Tibial nerve (tissue), 4 donors: ENCODE results near the gene RHOBTB3. TPM values are rescaled to one million over a fixed set of nuclear protein-coding genes. Genes with fewer than 3 reads are reported as not detected.

ENCODE experiments used
- DNase-seq, 2 donors: peaks; one replicate each; pipeline ENCODE4 v3.0.0-alpha.2; 2019; ENCODE audit warnings: low spot score in 2 of 2
- H3K27ac ChIP-seq, 4 donors: fragments of 200-600 bp; sonication (generic) in 3 of 4; one replicate each; pipeline ENCODE4 v1.5.1; 2017 to 2019; ENCODE audit warnings: mild to moderate bottlenecking in 1 of 4
- H3K27me3 ChIP-seq, 2 donors: fragments of 200-600 bp; sonication (generic) in 1 of 2; one replicate each; pipeline versions ENCODE4 v1.5.1 to v1.6.0; 2017 to 2019
- H3K36me3 ChIP-seq, 3 donors: fragments of 200-600 bp; sonication (generic); one replicate each; pipeline ENCODE4 v1.5.1; 2018 to 2019
- H3K4me1 ChIP-seq, 4 donors: fragments of 200-600 bp; sonication (generic) in 3 of 4; one replicate each; pipeline ENCODE4 v1.5.1; 2017 to 2019
- H3K4me3 ChIP-seq, 4 donors: fragments of 200-600 bp; sonication (generic) in 3 of 4; one replicate each; pipeline ENCODE4 v1.5.1; 2017 to 2019; ENCODE audit warnings: mild to moderate bottlenecking in 1 of 4, moderate library complexity in 1 of 4
- H3K9me3 ChIP-seq, 4 donors: fragments of 200-600 bp; sonication (generic) in 3 of 4; one replicate each; pipeline ENCODE4 v1.5.1; 2017 to 2019
- CTCF ChIP-seq, 5 experiments: fragments of 200-600 bp in 3 of 5; fragments of 450-650 bp in 2 of 5; sonication (generic) in 3 of 5; IDR thresholded peaks; one replicate each; pipeline ENCODE4 v1.5.1; 2016 to 2019; ENCODE audit warnings: antibody characterized with exemption in 5 of 5, mild to moderate bottlenecking in 3 of 5, moderate library complexity in 2 of 5
- EP300 ChIP-seq, 2 donors: sonication (generic); formaldehyde crosslinking; IDR thresholded peaks; one replicate each; pipeline ENCODE4 v1.6.1; 2017; ENCODE audit warnings: antibody characterized with exemption in 2 of 2, mild to moderate bottlenecking in 1 of 2
- POLR2A ChIP-seq, 2 donors: fragments of 450-650 bp; IDR thresholded peaks; one replicate each; pipeline ENCODE4 v1.6.1; 2017; ENCODE audit warnings: antibody characterized with exemption in 2 of 2, mild to moderate bottlenecking in 2 of 2, moderate library complexity in 2 of 2
- WGBS, 2 donors: methylation state at CpG; one replicate each; pipeline ENCODE4 v1.1.5; 2018; 5-methylcytosine and 5-hydroxymethylcytosine counted together
- total RNA-seq, 4 donors: library from RNA; depleted of rRNA; stranded (reverse); fragments of >200 nt; gene quantifications; one replicate each; pipeline ENCODE4 v1.1.0, GENCODE V29; 2016

The RHOBTB3 gene
- total RNA-seq, 4 donors from 2014 or later = 130 to 219 (median 195) TPM

- DNase-seq = no peak
- WGBS, 2 donors = 94 to 100% methylated on average over 1 of the region's 1 CpG
- Histone ChIP-seq H3K36me3 (no peaks in the 10 kb centered on the region), H3K4me1 (no peaks in the 10 kb centered on the region), H3K27me3 (no peaks in the 10 kb centered on the region), H3K9me3 (no peaks in the 10 kb centered on the region), H3K27ac (no peak overlapping the region), H3K4me3 (no peak overlapping the region)
- TF ChIP-seq POLR2A (IDR thresholded peaks at IDR 0.05) = no peak
- no peak for TF ChIP-seq CTCF (IDR thresholded peaks at IDR 0.05)
- no peak for TF ChIP-seq EP300 (IDR thresholded peaks at IDR 0.05)
These were observed 41.5 kb upstream of the RHOBTB3 start for GRCh38 chr5:95689680-95690079.

- TF ChIP-seq POLR2A (IDR thresholded peaks at IDR 0.05) (no peak), CTCF (IDR thresholded peaks at IDR 0.05) (no peak), EP300 (IDR thresholded peaks at IDR 0.05) (no peak)
- H3K27me3 ChIP-seq = no peaks in the 10 kb centered on the region
These were observed 40.8 kb upstream of the RHOBTB3 start for GRCh38 chr5:95690333-95690732.

GRCh38 chr5:95697781-95698681 lies 33.1 kb upstream of the RHOBTB3 start:
- no peak for DNase-seq
- Histone ChIP-seq H3K4me3 (no peak overlapping the region), H3K4me1 (no peaks in the 10 kb centered on the region), H3K36me3 (peaks cover 0 to 4% (median 0%) of the 10 kb centered on the region in 3 donors), H3K27ac (no peak overlapping the region), H3K9me3 (no peaks in the 10 kb centered on the region), H3K27me3 (no peaks in the 10 kb centered on the region)
- WGBS, 2 donors = 58 to 63% methylated on average over 7 of the region's 7 CpGs
- TF ChIP-seq POLR2A (IDR thresholded peaks at IDR 0.05) (no peak), CTCF (IDR thresholded peaks at IDR 0.05) (no peak), EP300 (IDR thresholded peaks at IDR 0.05) (no peak)

More at GRCh38 chr5:95690333-95690732, 40.8 kb upstream of the RHOBTB3 start:
- no peak overlapping the region for H3K4me3 ChIP-seq
- no peaks in the 10 kb centered on the region for H3K9me3 ChIP-seq
- no peaks in the 10 kb centered on the region for H3K4me1 ChIP-seq
- DNase-seq = no peak
- H3K27ac ChIP-seq = no peak overlapping the region
- H3K36me3 ChIP-seq = no peaks in the 10 kb centered on the region

GRCh38 chr5:95699337-95699736 lies 31.8 kb upstream of the RHOBTB3 start:
- Histone ChIP-seq H3K27me3 (no peaks in the 10 kb centered on the region), H3K4me1 (no peaks in the 10 kb centered on the region), H3K4me3 (no peak overlapping the region), H3K36me3 (peaks cover 0 to 4% (median 0%) of the 10 kb centered on the region in 3 donors), H3K9me3 (no peaks in the 10 kb centered on the region), H3K27ac (no peak overlapping the region)
- 96 to 97% methylated on average over 1 of the region's 1 CpG for WGBS, 2 donors
- TF ChIP-seq CTCF (IDR thresholded peaks at IDR 0.05) (no peak), POLR2A (IDR thresholded peaks at IDR 0.05) (no peak), EP300 (IDR thresholded peaks at IDR 0.05) (no peak)
- DNase-seq = no peak

GRCh38 chr5:95701074-95701473 lies 30.1 kb upstream of the RHOBTB3 start:
- Histone ChIP-seq H3K27me3 (no peaks in the 10 kb centered on the region), H3K4me3 (no peak overlapping the region), H3K9me3 (no peaks in the 10 kb centered on the region), H3K4me1 (no peaks in the 10 kb centered on the region), H3K27ac (no peak overlapping the region), H3K36me3 (peaks cover 0 to 4% (median 0%) of the 10 kb centered on the region in 3 donors)
- DNase-seq = no peak
- TF ChIP-seq CTCF (IDR thresholded peaks at IDR 0.05) = no peak
- no peak for TF ChIP-seq EP300 (IDR thresholded peaks at IDR 0.05)
- no peak for TF ChIP-seq POLR2A (IDR thresholded peaks at IDR 0.05)
